H54 (cell line): Measurements from ENCODE around the gene RREB1.

Source experiments
- DNase-seq: peaks from one replicate; pipeline ENCODE4 v3.0.0; 2011; ENCODE audit warnings: low spot score, mixed read lengths; ENCODE audit not compliant: insufficient read length
- FAIRE-seq: peaks from 3 replicates; lab custom pipeline; 2011; peaks lifted over from hg19 to GRCh38; lab: Jason Lieb, UNC
- POLR2A ChIP-seq: IDR thresholded peaks from 2 replicates; pipeline ENCODE4 v1.6.1; 2011; ENCODE audit warnings: low read depth, mild to moderate bottlenecking, low read length

RREB1 gene

DNA sequence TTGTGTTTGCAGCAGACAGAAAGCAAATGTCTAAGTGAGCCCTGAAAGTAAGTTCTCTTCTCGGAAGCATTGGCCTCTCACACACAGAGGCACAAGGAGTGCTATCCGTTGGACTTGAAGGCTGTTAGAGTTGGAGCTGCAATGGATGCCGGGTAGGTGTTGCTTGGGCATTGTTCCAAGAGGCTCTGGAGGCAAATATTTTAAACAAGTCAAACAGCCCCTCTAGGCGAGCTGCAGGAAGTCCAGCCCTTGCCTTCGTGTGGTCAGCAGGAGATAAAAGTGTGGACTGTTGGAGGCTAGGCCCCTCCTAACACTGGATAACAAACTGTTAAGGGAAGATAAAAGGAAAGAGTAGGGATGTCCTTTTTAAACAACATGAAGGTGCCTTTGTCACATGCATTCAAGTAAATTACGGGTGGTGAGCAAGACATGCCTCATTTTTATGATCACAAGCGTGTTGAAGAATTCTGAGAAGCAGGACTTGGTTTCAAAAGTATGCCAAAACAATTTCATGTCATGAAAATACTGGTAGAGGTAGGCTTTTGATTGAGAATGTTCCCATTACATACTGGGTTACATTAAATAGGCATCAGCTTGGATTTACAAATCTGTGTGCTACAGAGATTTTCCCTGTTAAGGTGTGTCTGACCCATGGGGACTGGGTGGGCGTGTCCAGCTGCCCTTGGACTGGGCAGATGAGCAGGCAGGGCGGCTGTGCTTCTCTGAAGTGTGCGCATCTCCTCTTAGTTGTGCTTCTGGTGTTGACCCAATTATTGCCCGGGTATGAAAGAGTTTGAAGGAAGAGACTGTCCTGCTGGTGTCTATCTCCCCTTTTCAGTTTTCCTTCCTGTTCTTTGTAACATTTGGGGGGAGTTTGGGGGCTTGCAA lies 57.5 kb downstream of the RREB1 start:
- FAIRE-seq, result no peak
- DNase-seq, result no peak
- no peak for TF ChIP-seq POLR2A

DNA sequence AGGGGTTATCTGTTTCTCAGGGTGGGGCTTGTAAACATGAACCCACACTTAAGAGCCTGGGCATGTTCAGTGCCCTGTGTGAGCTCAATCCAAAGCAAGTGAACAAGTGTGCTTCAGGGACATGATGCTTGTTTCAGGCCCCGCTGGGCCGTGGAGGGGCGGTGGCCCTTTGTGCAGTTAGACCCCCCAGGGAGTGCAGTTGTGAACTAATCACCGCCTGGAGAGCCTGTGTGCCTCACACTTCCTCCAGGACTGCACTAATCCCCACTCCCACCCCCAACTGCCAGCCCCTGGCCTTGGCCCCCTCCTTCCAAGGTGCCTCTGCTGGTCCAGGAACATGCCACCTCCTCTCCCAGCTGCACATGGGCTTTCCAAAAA lies 58.1 kb downstream of the RREB1 start:
- no peak for TF ChIP-seq POLR2A
- no peak for DNase-seq
- FAIRE-seq, result no peak

GRCh38 chr6:7166410-7167293 lies 58.9 kb downstream of the RREB1 start:
- DNase-seq (no peak), FAIRE-seq (no peak)
- TF ChIP-seq POLR2A, result no peak

DNA sequence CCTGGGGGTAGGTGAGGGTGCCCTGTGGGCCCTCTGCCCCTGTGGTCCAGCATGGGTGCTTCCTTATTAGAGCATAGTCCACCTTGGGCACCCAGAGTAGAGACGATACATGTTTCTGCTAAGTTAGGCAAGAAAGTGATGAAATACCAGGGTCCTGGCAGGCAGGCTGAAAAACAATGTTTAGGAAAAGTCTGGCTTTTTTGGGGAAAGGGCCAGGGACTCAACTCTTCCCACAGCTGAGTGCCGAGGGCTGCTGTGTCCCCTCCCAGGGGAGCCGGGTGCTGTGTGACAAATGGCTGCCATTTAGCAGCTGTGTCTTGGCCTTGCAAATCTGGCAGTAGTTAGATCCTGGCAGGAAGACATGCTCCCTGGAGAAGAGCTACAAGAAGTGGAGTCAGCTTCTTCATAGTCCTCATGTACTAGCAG lies 61.5 kb downstream of the RREB1 start:
- no peak for FAIRE-seq
- no peak for DNase-seq
- no peak for TF ChIP-seq POLR2A

GRCh38 chr6:7170117-7170732 lies 62.5 kb downstream of the RREB1 start:
- no peak for DNase-seq
- FAIRE-seq, result no peak
- TF ChIP-seq POLR2A, result no peak

- DNase-seq (no peak), FAIRE-seq (no peak)
- no peak for TF ChIP-seq POLR2A
These were observed 63.4 kb downstream of the RREB1 start for GRCh38 chr6:7171119-7171518.

DNA sequence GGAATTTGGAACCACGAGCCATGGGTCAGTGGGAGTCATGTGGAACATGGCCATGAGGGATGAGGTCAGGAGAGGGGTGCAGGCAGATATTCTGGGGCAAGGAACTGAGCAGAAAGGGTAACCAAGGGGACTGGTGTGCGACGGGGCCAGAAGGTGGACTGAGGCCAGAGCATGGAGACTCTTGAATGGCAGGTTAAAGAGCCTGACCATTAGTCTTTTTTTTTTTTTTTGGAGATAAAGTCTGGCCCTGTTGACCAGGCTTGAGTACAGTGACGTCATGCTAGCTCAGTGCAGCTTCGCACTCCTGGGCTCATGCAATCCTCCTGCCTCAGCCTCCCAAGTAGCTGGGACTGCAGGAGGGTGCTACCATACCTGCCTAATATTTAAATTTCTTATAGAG lies 64.0 kb downstream of the RREB1 start:
- TF ChIP-seq POLR2A, result no peak
- FAIRE-seq (no peak), DNase-seq (no peak)

- no peak for FAIRE-seq
- DNase-seq, result no peak
- TF ChIP-seq POLR2A, result no peak
These were observed 64.9 kb downstream of the RREB1 start for GRCh38 chr6:7172649-7173048.

- no peak for TF ChIP-seq POLR2A
- FAIRE-seq (no peak), DNase-seq (no peak)
These were observed 66.2 kb downstream of the RREB1 start for GRCh38 chr6:7173843-7174503.

DNA sequence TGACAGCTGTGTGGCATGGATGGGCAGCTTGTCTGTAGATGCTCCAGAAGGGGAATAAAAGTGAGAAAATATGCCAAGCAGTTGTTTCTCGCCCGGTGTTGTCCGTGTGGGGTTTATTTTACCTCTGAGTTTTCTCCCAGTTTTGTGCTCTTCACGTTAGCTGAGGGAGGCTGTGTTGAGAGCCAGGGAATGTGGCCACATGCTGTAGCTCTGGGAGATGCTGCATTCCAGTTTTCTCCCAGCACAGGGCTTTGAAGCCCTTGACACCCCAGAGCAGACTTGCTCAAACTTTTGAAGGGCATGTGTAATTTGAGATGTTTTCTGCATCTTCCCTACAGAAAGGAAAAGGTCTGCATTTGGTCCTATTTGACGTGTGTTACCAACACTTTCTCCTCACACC lies 67.7 kb downstream of the RREB1 start:
- no peak for FAIRE-seq
- no peak for TF ChIP-seq POLR2A
- no peak for DNase-seq

GRCh38 chr6:7176208-7176607 lies 68.4 kb downstream of the RREB1 start:
- DNase-seq, result no peak
- TF ChIP-seq POLR2A, result no peak
- FAIRE-seq, result no peak

DNA sequence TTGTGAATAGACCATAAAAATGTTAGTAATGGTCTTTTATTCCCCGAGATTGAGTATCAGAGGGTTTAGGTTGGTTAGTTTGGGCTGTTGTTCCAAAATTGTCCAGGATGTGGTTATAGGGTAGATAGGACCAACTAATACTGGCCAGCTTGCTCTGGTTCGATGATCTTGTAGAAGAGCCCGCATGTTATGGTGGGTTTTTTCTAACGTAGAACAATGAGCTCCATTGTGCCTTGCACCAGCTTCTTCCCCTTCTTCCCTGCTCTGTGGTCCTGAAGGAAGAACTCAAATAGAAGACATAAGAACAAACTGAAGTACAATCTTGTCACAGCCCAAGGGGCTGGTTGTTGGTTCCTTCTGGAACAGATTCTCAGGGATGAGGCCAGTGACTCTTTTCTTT lies 70.5 kb downstream of the RREB1 start:
- TF ChIP-seq POLR2A, result no peak
- DNase-seq, result no peak
- FAIRE-seq, result no peak

DNA sequence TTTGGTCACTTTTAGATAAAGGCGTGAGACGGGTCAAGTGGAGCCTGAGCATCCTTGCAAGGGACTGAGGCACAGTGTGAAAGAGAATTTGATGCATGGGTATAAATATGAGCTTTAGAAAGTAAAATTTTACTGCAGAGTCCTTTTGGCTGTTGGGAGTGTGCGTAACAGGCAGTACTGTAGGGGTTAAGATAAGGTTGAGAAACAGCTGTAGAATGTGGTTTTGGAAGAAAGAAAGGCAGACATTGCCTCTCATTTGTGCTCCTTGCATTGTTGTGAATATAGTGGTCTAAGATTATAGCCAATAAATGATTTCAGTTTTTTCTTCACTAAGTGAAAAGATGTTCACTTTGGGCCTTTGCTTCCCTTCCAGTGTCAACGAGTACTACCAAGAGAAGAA lies 73.0 kb downstream of the RREB1 start:
- no peak for FAIRE-seq
- TF ChIP-seq POLR2A, result no peak
- DNase-seq, result no peak
